ENCODE measurements around the gene PRKAB1. TPM values are rescaled to one million over a fixed set of nuclear protein-coding genes. Genes with fewer than 3 reads are reported as not detected.

PRKAB1 gene
- total RNA-seq, 1 donor from 2014 or later: 22.7 TPM

DNA sequence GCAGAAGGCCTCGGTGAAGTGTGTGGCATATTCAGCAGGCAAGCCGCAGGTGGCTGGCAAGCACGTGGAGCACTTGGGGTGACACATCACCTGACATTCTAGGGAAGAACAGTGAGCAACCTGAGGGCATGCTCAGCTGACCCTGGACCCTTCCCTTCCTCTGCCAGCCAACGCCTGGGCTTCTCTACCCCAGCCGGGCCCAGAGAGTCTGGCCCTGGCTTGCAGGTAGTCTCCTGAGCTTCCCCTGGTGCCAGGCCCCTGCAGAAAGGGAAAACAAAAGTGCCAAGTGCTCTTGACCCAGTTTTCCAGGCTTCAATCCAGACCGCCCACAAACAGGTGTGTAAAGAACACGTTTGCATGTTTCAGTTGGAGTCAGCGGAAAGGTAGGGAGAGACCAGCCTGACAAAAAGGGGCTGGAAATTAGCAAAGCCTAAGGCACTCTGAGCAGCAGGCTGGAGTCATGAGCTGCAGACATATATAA is 45.7 kb downstream of the PRKAB1 start:
- Histone ChIP-seq H2AFZ (ENCODE audit: low read depth, low read length) (no peak overlapping the region), H3K4me2 (ENCODE audit: low read length) (no peak overlapping the region), H3K27me3 (ENCODE audit: insufficient read depth, low read length) (no peaks in the 10 kb centered on the region), H3K27ac (ENCODE audit: low read depth, low read length) (no peak overlapping the region), H3K79me2 (ENCODE audit: insufficient read depth, low read length) (no peaks in the 10 kb centered on the region), H3K4me3 (ENCODE audit: insufficient read depth, low read depth, low read length) (no peak overlapping the region), H4K20me1 (ENCODE audit: insufficient read depth, low read length) (no peaks in the 10 kb centered on the region), H3K9ac (ENCODE audit: low read length) (no peak overlapping the region), H3K9me3 (ENCODE audit: insufficient read depth, low read depth, low read length) (no peaks in the 10 kb centered on the region), H3K36me3 (ENCODE audit: insufficient read depth, low read length) (peaks cover 21% of the 10 kb centered on the region), H3K4me1 (ENCODE audit: insufficient read depth, low read length) (peaks cover 11% of the 10 kb centered on the region)
- H3K27me3 Mint-ChIP-seq (ENCODE audit: low read depth, unreplicated experiment): no peaks in the 10 kb centered on the region
- TF ChIP-seq EZH2 (IDR thresholded peaks at IDR 0.05; ENCODE audit: insufficient read depth, low read length): no peak
- TF ChIP-seq, protein P1, sequence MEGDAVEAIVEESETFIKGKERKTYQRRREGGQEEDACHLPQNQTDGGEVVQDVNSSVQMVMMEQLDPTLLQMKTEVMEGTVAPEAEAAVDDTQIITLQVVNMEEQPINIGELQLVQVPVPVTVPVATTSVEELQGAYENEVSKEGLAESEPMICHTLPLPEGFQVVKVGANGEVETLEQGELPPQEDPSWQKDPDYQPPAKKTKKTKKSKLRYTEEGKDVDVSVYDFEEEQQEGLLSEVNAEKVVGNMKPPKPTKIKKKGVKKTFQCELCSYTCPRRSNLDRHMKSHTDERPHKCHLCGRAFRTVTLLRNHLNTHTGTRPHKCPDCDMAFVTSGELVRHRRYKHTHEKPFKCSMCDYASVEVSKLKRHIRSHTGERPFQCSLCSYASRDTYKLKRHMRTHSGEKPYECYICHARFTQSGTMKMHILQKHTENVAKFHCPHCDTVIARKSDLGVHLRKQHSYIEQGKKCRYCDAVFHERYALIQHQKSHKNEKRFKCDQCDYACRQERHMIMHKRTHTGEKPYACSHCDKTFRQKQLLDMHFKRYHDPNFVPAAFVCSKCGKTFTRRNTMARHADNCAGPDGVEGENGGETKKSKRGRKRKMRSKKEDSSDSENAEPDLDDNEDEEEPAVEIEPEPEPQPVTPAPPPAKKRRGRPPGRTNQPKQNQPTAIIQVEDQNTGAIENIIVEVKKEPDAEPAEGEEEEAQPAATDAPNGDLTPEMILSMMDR (IDR thresholded peaks at IDR 0.05; ENCODE audit: insufficient read depth, low read depth, low read length): no peak
- H3K9me3 Mint-ChIP-seq (ENCODE audit: unreplicated experiment): peaks cover 3% of the 10 kb centered on the region
- peaks cover 17% of the 10 kb centered on the region for H3K4me1 Mint-ChIP-seq (ENCODE audit: low read depth, unreplicated experiment)
- DNase-seq (ENCODE audit: low read depth) (no peak), FAIRE-seq (no peak)
- no peak overlapping the region for H3K4me3 Mint-ChIP-seq (ENCODE audit: unreplicated experiment)
- peaks cover 2% of the 10 kb centered on the region for H3K36me3 Mint-ChIP-seq (ENCODE audit: low read depth, unreplicated experiment)
- no peak overlapping the region for H3K27ac Mint-ChIP-seq (ENCODE audit: unreplicated experiment)

DNA sequence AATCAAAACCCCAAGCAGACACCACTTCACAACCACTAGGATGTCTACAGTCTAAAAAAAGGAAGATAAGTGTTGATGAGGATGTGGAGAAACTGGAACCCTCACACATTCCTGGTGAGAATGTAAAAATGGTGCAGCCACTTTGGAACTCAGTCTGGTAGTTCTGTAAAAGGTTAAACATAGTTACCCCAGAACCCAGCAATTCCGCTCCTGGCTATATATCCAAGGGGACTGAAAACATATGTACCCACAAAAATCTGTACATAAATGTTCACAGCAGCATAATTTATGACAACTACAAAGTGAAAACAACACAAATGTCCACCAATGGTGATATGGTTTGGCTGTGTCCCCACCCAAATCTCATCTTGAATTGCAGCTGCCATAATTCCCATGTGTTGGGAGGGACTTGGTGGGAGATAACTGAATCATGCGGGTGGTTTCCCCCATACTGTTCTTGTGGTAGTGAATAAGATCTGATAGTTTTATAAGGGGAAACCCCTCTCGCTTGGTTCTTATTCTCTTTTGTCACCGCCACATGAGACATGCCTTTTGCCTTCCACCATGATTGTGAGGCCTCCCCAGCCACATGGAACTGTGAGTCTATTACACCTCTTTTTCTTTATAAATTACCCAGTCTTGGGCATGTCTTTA is 46.8 kb downstream of the PRKAB1 start:
- H3K4me1 Mint-ChIP-seq (ENCODE audit: low read depth, unreplicated experiment): peaks cover 23% of the 10 kb centered on the region
- no peak for FAIRE-seq
- H3K4me3 Mint-ChIP-seq (ENCODE audit: unreplicated experiment): no peak overlapping the region

More for the DNA sequence above, 46.8 kb downstream of the PRKAB1 start:
- no peak overlapping the region for H3K4me3 ChIP-seq (ENCODE audit: insufficient read depth, low read depth, low read length)
- no peak overlapping the region for H3K9ac ChIP-seq (ENCODE audit: low read length)
- DNase-seq (ENCODE audit: low read depth): no peak
- H3K27ac ChIP-seq (ENCODE audit: low read depth, low read length): no peak overlapping the region
- H3K27me3 Mint-ChIP-seq (ENCODE audit: low read depth, unreplicated experiment): no peaks in the 10 kb centered on the region
- no peaks in the 10 kb centered on the region for H3K27me3 ChIP-seq (ENCODE audit: insufficient read depth, low read length)
- peak overlapping the region; percentile 13 for H3K27ac Mint-ChIP-seq (ENCODE audit: unreplicated experiment)
- H3K4me2 ChIP-seq (ENCODE audit: low read length): no peak overlapping the region
- H3K79me2 ChIP-seq (ENCODE audit: insufficient read depth, low read length): no peaks in the 10 kb centered on the region
- H4K20me1 ChIP-seq (ENCODE audit: insufficient read depth, low read length): no peaks in the 10 kb centered on the region
- peaks cover 3% of the 10 kb centered on the region for H3K9me3 Mint-ChIP-seq (ENCODE audit: unreplicated experiment)
- H2AFZ ChIP-seq (ENCODE audit: low read depth, low read length): no peak overlapping the region
- H3K36me3 ChIP-seq (ENCODE audit: insufficient read depth, low read length): peaks cover 18% of the 10 kb centered on the region
- H3K9me3 ChIP-seq (ENCODE audit: insufficient read depth, low read depth, low read length): no peaks in the 10 kb centered on the region
- H3K36me3 Mint-ChIP-seq (ENCODE audit: low read depth, unreplicated experiment): peaks cover 2% of the 10 kb centered on the region
- peaks cover 11% of the 10 kb centered on the region for H3K4me1 ChIP-seq (ENCODE audit: insufficient read depth, low read length)
- TF ChIP-seq, protein P1 (IDR thresholded peaks at IDR 0.05; ENCODE audit: insufficient read depth, low read depth, low read length): no peak
- no peak for TF ChIP-seq EZH2 (IDR thresholded peaks at IDR 0.05; ENCODE audit: insufficient read depth, low read length)
